ENCODE data around the gene MRM3. TPM values are rescaled to one million over a fixed set of nuclear protein-coding genes. Genes with fewer than 3 reads are reported as not detected.

The MRM3 gene
- polyA plus RNA-seq, 4 donors = 9.2 to 19.5 (median 14.5) TPM

GRCh38 chr17:841313-841712 is 59.2 kb downstream of the MRM3 start:
- Histone ChIP-seq H3K4me3 (ENCODE audit: low read depth in 1 of 3, low read length in 3 of 3) (no peak overlapping the region), H3K36me3 (ENCODE audit: control insufficient read depth in 3 of 3, insufficient read depth in 2 of 3, low read depth in 1 of 3, low read length in 3 of 3) (peaks cover 0 to 6% (median 0%) of the 10 kb centered on the region in 3 donors), H3K27me3 (ENCODE audit: control insufficient read depth in 3 of 3, insufficient read depth in 3 of 3, low read length in 3 of 3) (no peaks in the 10 kb centered on the region), H3K4me1 (ENCODE audit: control insufficient read depth in 3 of 3, insufficient read depth in 2 of 3, low read depth in 1 of 3, low read length in 2 of 3) (no peaks in the 10 kb centered on the region), H3K9me3 (ENCODE audit: control insufficient read depth in 2 of 2, insufficient read depth in 1 of 2, low read depth in 1 of 2, low read length in 1 of 2) (no peaks in the 10 kb centered on the region), H3K27ac (ENCODE audit: low read depth in 1 of 3, low read length in 2 of 3) (no peak overlapping the region)
- FAIRE-seq = no peak
- WGBS, 3 donors = 77 to 83% (median 81%) methylated on average over 32 to 33 of the region's 33 CpGs
- no peak for DNase-seq

Other genes starting within 250 kb of the MRM3 start
- 10 to 100 TPM in 3 of 4 donors, 1 to 10 TPM in 1; 7.4 to 24.2 (median 11.4) TPM for gene VPS53, start 67.5 kb upstream of the MRM3 start, polyA plus RNA-seq
- 10 to 100 TPM in 2 of 4 donors, 1 to 10 TPM in 2; 5.6 to 25.7 (median 11.8) TPM for gene TLCD3A, start 49.8 kb upstream of the MRM3 start, polyA plus RNA-seq
- gene GEMIN4, start 30.1 kb upstream of the MRM3 start, polyA plus RNA-seq = 10 to 100 TPM in 2 of 4 donors, 1 to 10 TPM in 2; 2.7 to 18.3 (median 7.4) TPM
- 100 to 1,000 TPM in 1 of 4 donors, 10 to 100 TPM in 3; 65.4 to 138 (median 84.9) TPM for gene GLOD4, start 73 bp upstream of the MRM3 start, polyA plus RNA-seq
- 10 to 100 TPM in 1 of 4 donors, 1 to 10 TPM in 3; 2.2 to 12.5 (median 7.1) TPM for gene NXN, start 197.4 kb downstream of the MRM3 start, polyA plus RNA-seq
- 1 to 10 TPM; 6.9 to 9.4 (median 8.0) TPM for gene TIMM22, start 214.8 kb downstream of the MRM3 start, polyA plus RNA-seq

Data from small intestine (tissue), 7 donors.